Measurements from ENCODE around the gene SLC15A3. TPM values are rescaled to one million over a fixed set of nuclear protein-coding genes. Genes with fewer than 3 reads are reported as not detected.

SLC15A3 gene
- total and polyA plus RNA-seq, 2 experiments from 2014 or later = 14.2 to 15.8 TPM

DNA sequence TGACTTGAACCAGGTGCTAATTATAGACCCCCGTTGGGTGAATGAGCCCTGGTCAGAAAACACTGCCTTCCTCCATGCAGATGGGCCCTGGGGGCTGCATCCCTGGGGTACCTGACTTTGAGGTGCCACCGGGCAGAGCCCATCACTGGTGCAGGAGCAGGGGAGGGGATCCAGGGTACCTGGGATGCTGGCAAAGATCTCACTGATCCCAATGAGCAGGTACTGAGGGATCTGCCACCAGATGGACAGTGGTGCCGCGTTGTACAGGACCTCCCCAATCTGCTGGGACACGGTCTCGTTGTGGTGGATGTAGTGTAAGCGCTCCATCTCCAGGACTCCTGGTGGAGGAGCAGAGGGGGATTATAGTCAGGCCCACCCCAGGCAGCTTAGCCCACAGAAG lies 12.7 kb downstream of the SLC15A3 start:
- no peak for TF ChIP-seq JUNB (IDR thresholded peaks at IDR 0.05; ENCODE audit: unreplicated experiment)
- TF ChIP-seq NANOG (IDR thresholded peaks at IDR 0.05; ENCODE audit: borderline replicate concordance) = no peak
- TF ChIP-seq, protein P1, sequence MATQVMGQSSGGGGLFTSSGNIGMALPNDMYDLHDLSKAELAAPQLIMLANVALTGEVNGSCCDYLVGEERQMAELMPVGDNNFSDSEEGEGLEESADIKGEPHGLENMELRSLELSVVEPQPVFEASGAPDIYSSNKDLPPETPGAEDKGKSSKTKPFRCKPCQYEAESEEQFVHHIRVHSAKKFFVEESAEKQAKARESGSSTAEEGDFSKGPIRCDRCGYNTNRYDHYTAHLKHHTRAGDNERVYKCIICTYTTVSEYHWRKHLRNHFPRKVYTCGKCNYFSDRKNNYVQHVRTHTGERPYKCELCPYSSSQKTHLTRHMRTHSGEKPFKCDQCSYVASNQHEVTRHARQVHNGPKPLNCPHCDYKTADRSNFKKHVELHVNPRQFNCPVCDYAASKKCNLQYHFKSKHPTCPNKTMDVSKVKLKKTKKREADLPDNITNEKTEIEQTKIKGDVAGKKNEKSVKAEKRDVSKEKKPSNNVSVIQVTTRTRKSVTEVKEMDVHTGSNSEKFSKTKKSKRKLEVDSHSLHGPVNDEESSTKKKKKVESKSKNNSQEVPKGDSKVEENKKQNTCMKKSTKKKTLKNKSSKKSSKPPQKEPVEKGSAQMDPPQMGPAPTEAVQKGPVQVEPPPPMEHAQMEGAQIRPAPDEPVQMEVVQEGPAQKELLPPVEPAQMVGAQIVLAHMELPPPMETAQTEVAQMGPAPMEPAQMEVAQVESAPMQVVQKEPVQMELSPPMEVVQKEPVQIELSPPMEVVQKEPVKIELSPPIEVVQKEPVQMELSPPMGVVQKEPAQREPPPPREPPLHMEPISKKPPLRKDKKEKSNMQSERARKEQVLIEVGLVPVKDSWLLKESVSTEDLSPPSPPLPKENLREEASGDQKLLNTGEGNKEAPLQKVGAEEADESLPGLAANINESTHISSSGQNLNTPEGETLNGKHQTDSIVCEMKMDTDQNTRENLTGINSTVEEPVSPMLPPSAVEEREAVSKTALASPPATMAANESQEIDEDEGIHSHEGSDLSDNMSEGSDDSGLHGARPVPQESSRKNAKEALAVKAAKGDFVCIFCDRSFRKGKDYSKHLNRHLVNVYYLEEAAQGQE (IDR thresholded peaks at IDR 0.05; ENCODE audit: unreplicated experiment) = no peak
- TF ChIP-seq STAT1 (IDR thresholded peaks at IDR 0.05; ENCODE audit: unreplicated experiment) = no peak
- no peak for TF ChIP-seq EZH2phosphoT487 (IDR thresholded peaks at IDR 0.05; ENCODE audit: unreplicated experiment)
- TF ChIP-seq POLR2AphosphoS5 (IDR thresholded peaks at IDR 0.05; ENCODE audit: low read depth) = no peak
- TF ChIP-seq, protein P2, sequence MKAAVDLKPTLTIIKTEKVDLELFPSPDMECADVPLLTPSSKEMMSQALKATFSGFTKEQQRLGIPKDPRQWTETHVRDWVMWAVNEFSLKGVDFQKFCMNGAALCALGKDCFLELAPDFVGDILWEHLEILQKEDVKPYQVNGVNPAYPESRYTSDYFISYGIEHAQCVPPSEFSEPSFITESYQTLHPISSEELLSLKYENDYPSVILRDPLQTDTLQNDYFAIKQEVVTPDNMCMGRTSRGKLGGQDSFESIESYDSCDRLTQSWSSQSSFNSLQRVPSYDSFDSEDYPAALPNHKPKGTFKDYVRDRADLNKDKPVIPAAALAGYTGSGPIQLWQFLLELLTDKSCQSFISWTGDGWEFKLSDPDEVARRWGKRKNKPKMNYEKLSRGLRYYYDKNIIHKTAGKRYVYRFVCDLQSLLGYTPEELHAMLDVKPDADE (IDR thresholded peaks at IDR 0.05) = no peak
- no peak for TF ChIP-seq ZNF114 (CRISPR knock-in tag; IDR thresholded peaks at IDR 0.05)
- TF ChIP-seq, protein P3, sequence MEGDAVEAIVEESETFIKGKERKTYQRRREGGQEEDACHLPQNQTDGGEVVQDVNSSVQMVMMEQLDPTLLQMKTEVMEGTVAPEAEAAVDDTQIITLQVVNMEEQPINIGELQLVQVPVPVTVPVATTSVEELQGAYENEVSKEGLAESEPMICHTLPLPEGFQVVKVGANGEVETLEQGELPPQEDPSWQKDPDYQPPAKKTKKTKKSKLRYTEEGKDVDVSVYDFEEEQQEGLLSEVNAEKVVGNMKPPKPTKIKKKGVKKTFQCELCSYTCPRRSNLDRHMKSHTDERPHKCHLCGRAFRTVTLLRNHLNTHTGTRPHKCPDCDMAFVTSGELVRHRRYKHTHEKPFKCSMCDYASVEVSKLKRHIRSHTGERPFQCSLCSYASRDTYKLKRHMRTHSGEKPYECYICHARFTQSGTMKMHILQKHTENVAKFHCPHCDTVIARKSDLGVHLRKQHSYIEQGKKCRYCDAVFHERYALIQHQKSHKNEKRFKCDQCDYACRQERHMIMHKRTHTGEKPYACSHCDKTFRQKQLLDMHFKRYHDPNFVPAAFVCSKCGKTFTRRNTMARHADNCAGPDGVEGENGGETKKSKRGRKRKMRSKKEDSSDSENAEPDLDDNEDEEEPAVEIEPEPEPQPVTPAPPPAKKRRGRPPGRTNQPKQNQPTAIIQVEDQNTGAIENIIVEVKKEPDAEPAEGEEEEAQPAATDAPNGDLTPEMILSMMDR (conservative IDR thresholded peaks at IDR 0.05; ENCODE audit: low read depth in 2 of 2) = no peak
- TF ChIP-seq EZH2 (IDR thresholded peaks at IDR 0.05; ENCODE audit: low read depth, unreplicated experiment) = no peak
- no peak for TF ChIP-seq ZNF331 (CRISPR knock-in tag; IDR thresholded peaks at IDR 0.05; ENCODE audit: low read depth)
- Histone ChIP-seq H3K4me3 (no peak overlapping the region), H3K9me2 (ENCODE audit: insufficient read depth) (no peaks in the 10 kb centered on the region), H3K27ac (ENCODE audit: low read depth) (no peak overlapping the region), H3F3A (replicated peaks; ENCODE audit: low read depth) (no peaks in the 10 kb centered on the region), H3K36me3 (ENCODE audit: insufficient read depth) (no peaks in the 10 kb centered on the region), H2AFZ (no peak overlapping the region), H3K4me1 (ENCODE audit: insufficient read depth) (no peaks in the 10 kb centered on the region), H4K20me1 (replicated peaks; ENCODE audit: insufficient read depth) (peaks cover 2% of the 10 kb centered on the region; the same call in 1 of the 2 replicates), H3K79me2 (replicated peaks; ENCODE audit: insufficient read depth) (no peaks in the 10 kb centered on the region), H3K27me3 (ENCODE audit: insufficient read depth) (no peaks in the 10 kb centered on the region), H3K4me2 (no peak overlapping the region)
- peaks cover 15% of the 10 kb centered on the region; the same call in 2 of the 3 replicates for H3K36me3 Mint-ChIP-seq (ENCODE audit: low read depth)
- no peak overlapping the region for H3K4me3 Mint-ChIP-seq
- H3K9me3 Mint-ChIP-seq = no peaks in the 10 kb centered on the region
- no peak overlapping the region for H3K27ac Mint-ChIP-seq
- ATAC-seq (no peak), DNase-seq (ENCODE audit: low spot score) (no peak)
- H3K4me1 Mint-ChIP-seq = peaks cover 6% of the 10 kb centered on the region; the same call in 2 of the 3 replicates
- H3K27me3 Mint-ChIP-seq (ENCODE audit: insufficient read depth, low read depth, poor library complexity) = peaks cover 9% of the 10 kb centered on the region
